GM21447 (cell line): ENCODE data around the gene SERP1.

Experiments
- ATAC-seq: cut with Tn5 transposase; IDR thresholded peaks from one replicate; pipeline ENCODE4 v1.9.1; 2021; ENCODE audit not compliant: unreplicated experiment

The SERP1 gene

DNA sequence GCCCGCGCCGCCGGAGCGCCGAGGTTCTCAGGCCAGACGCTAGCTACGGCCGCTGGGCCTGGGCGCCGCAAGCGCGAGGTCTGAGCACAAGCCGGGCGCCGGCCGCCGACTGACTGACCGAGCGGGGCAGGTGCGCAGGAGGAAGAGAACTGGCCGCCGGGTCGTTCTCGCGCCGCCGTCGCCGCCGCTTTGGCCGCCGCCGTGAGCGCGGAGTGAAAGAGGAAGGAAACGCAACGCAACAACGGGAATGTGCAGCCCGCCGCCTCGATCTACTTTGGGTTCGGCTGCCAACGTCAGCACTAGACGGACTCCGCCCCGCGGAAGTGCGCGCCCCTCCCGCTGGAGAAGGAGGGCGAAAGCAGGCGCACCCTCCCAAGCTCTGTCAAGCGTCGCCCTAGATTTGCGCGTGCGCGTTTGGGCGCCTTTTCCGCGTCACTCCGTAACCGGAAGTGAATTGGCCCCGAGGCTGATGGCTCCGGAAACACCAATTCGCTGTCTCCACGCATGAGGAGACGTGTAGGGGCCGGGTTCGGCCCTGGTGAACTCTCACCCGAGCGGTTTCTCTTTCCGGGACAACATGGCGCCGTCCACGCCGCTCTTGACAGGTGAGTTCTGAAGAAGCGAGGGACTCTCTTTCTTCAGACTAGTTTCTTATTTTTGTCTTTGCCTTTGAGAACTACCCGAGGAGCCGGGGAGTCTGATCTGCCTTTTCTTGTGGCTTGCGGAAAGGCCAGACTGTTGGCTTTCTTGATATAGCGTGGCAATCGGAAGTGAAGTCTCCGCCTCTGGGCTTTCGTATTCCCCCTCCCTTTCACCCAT, at the start of gene SERP1, which contains the start of gene EIF2A:
Gene SERP1, minus strand, starts transcription at position 271 of the 819 bp plus-strand sequence. CDS start 361 bp downstream, outside the sequence.
Gene EIF2A, plus strand, starts transcription at position 562 of the 819 bp plus-strand sequence. Its CDS starts 16 bp downstream, at position 578.
- peak; percentile 90 for ATAC-seq

DNA sequence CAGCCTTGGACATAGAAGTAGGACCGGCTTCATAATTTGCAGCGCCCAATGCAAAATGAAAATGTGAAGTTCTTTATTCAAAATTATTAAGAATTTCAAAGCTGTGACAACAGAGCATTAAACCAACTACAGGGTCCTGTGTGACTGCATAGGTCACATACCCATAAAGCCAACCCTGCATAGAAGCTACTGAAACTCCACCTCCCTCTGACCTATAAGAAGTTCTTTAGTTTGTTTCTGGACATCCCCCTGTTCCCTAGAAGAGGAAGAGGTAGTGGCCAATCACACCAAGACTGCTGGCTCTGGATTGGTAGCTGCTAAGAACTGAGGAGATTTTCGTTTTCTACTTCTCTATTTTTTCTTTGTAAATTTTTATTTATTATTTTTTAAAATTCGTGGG, 47.9 kb upstream of the SERP1 start:
- ATAC-seq, result no peak

DNA sequence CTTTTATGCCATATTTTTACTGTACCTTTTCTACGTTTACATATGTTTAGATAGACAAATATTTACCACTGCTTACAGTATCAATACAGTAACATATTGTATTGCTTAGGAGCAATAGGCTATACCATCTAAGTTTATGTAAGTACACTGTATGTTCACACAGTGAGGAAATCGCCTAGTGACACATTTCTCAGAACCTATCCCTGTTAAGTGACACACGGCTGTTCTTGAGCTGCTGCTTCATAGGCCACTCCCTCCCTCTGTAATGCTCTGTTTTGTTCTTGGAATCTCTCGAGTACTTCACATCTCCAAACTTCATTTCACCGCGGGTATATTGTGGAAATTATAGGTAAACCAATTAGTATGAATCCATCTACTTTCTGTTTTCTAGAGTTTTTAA, 43.5 kb upstream of the SERP1 start:
- no peak for ATAC-seq

DNA sequence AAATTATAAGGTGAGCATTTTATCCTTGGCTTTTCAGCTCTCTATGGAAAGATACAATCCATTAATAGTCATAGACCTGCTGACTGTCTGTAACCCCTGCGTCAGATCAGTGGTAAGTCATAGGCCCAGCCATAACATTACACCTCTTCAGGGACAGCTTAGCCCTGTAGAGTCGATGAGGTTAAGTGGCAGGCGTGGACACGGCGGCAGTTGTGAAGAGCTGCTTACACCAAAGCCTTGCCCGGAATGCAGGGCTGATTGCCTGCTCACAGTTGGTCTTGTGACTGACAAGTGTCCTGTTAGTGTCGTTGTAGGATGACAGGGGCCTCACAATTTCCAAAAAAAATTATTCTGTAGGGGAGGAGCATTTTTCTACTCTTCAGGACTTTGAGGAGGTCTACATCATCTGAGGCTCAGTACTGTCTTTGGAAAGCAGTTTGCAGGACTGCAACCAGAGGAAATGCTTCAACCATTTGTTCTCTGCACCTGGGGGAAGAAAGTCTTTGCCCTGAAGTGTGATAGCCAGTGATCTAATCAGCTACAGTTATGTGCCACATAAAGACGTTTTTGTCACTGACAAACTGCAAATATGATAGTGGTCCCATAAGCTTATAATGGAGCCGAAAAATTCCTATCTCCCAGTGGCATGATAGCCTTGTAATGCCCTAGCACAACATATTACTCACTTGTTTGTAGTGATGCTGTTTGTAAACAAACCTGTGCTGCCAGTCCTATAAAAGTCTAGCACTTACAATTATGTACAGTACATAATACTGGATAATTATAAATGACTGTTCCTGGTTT, 41.9 kb upstream of the SERP1 start:
- no peak for ATAC-seq

DNA sequence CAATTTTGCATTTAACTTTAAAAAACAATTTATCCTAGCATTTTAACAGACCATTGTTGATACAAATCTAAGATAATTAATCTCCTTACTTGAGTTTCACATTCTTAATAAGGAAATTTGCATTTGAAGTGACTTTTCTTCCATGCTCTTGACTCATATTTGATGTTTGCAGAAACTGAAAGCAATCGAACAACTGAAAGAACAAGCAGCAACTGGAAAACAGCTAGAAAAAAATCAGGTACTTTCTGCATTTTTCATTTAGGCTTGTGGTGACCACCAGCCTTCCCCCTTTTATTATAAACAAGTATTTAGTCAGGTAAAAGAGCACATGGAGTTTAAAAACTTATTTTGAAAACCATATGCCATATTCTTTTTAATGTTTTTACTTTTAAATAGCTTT, 36.7 kb upstream of the SERP1 start:
- peak; percentile 65 for ATAC-seq

DNA sequence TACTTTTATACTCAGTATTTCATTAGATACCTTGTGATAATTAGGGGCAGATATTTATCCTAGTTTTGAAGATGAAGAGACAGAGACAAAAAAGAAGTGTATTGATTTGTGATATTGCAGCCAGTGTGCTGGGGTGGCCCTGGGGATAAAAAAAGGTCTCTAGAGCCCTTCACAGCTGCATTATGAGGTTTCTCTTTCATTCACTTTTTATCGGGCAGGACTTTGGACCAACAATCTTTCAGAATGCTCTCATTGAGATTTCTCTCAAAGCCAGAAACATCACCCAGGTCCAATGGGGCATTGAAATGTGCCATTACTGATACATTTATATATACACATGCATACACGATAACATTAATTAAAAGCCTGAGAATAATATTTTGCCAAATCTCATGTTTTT, 36.3 kb upstream of the SERP1 start:
- ATAC-seq, result peak; percentile 58

DNA sequence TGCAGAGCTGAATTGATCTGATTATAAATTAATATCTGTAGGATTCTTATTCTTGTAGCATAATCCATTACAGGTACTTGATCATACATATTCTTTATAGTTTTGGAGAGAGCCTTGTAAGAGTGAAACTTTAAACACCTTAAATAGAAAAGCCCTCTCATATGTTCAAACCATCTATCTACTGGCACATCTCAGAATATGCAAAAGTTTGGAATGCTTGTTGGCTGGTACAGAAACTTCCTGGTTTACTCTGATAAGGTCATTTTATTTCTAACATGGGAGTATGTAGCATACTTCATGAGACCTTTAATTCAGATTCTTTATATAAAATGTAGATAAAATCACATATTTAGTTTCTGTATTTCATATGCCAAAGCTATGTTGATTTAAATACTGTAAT, 34.9 kb upstream of the SERP1 start:
- ATAC-seq, result no peak

DNA sequence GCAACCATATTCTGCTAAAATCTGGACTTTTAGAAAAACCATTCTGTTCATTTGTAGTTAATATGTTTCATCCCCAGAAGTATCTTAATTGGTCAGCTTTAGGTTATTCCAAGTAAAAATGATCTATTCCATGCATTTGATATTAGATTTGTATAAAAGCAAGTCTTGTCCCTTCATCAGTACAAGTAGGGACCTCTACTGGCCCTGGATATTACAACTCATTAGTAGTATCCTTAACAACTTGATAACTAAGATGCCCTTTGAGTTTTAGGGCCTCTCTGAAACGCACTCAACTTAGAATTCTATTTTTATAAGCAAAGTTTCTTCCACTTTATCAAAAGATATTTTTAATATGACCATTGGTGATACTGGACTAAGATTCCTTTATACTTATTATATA, 31.6 kb upstream of the SERP1 start:
- ATAC-seq, result no peak

DNA sequence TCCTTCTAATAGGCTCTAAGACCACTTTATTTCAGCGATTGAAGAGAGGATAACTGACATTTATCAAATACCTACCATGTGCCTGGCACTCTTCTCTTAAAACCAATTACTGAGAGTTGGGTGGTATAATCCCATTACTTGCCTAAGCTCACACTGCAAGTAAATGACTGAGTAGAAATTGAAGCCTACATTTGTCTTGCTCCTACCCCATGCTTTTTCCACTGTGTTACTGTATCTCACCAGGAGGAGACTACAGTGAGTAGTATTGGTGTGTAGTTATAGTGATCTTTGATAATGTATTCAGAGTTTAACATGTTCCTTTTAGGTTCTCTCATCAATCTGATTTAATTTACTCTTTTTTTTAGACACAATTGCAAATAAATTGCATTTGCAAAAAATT, 21.0 kb upstream of the SERP1 start:
- ATAC-seq, result no peak

DNA sequence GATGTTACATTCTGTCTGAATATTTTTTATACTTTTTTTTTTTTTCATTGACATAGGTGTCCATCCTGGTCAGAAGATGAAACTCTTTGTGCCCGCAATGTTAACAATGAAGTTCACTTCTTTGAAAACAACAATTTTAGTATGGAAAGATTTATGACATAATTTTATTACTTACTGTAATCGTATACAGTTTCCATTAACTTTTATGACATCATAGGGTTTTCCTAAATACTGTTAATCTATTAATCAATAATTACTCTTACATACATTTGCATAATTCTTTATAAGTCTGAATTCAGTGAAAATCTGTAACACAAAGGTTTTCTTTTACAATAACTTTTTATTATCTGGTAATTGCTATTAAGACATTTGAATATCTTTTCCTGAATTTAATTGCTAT, 17.9 kb upstream of the SERP1 start:
- no peak for ATAC-seq

DNA sequence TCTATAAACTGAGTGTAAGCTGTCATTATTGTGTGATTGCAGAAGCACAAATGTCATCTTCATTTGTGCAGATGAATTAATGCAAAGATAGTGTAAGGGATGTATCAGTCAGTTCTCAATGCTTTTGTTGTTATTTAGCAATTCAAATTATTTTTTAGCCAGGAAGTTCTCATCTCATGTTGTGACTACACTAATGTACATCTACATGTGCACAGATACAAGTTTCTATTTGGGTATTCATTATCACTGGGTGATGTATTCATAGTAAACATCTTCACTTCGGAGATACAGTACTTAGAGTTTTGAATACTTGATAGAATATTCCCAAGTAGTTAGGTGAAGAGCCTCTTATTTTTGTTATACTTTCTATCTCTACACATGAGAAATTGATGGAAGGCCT, 11.4 kb upstream of the SERP1 start:
- ATAC-seq, result no peak

DNA sequence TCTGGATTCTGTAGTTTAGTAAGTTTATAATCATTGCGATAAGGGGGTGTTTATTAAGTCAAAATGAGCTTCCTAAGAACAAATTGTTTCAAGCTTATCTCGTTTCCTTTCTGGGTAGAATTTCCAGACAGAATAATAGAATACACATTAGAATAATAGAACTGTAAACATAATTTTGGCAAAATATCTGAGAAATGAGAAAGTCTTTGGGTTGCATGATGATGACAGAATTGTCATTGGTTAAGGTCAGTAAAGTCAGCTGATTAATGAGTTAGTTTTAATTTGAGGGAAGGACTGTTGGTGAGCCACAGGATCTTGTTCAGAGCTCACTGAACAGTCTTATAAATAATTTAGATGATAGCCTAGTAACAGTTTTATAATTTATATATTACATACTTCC, 10.5 kb upstream of the SERP1 start:
- no peak for ATAC-seq

DNA sequence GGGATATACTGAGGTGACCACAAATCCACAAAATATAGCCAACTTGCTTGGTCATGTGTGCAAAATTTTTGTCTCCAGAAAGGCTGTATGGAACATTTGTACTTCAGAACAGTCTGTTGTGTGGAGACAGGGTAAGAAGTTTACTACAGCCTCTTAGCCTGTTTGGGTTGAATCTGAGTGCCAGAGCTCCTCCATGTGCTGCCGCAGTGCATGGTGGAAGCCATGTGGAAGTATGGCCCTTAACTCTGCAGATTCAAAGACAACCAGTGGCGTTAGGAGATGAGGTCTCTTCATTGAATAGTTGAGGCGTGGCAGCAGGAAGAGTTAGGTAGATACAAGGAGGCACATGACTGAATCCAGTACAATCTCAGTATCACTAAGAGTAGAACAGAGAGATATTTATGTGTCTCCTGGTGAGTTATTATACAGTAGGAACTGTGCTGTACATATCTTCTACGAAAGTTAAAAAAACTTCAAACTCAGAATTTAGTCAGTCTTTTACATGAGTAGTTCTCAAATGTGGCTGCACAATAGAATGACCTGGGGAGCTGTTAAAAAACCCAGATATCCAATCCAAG, 9.7 kb upstream of the SERP1 start:
- no peak for ATAC-seq

DNA sequence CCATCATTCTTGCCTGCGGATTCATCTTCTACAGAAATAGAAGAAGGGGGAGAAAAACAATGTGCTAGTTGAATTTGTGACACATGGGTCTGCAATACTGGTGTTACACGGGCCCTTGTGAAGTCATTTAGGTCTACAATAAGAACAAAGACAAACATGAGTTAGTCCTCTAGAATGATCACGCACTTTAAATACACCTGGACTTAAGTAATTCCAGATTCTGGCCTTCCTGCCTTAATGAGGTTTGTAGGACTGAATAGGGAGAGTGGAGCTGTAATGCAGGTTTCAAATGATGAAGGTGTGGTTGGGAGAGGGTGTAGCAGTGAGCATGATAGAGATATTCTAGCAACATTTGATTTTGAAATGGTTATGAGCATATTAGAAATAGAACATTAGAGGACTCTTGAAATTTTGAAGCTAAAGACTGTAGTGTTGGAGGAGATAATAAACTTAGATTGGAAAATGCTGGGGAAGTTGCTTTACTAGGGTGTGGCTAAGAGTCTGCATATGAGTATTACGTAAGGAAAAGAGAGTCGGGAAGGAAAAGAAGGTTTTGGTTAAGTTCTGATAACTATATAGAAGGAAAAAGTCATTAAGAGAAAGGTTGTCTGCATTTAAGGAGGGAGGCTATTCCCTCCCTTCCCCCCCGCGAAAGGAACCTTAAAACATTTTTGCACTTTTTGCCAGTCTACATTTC, 897 bp upstream of the SERP1 start:
- no peak for ATAC-seq

DNA sequence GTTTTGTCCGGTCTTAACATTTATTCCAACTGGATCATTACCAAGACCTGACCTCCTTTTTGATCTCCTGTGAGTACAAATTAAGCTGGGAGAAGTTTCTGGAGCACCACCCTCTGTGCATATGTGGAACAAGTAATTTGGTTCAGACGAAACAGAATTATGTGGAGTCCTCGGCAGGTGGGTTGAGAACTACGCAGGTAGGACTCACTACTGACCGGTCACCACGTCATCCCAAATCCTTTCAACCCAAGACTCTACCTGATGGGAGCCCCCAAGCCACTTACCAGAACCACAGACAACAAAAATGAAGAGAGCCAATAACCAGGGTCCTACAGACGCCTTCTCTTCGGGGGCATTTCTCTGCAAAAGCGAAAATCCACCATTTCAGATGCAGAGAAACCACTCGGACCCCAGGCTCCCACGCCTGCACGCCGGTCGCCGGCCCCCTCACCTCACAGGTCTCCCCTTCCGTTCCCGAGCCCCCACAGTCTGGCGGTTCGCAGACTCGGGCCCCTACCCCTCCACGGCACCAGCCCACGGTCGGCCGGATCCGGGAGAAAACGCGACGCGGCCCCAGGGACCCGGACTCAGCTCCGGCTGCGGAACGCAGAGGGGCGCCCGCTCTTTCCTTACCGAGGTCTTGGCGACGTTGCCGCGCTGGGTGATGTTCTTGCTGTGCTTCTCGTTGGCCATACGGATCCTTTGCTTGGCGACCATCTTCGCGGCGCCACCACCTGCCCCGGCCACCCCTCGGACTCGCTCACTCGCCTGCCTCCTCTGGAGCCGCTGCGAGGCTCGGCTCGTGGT, 674 bp downstream of the SERP1 start:
- ATAC-seq, result peak; percentile 19

DNA sequence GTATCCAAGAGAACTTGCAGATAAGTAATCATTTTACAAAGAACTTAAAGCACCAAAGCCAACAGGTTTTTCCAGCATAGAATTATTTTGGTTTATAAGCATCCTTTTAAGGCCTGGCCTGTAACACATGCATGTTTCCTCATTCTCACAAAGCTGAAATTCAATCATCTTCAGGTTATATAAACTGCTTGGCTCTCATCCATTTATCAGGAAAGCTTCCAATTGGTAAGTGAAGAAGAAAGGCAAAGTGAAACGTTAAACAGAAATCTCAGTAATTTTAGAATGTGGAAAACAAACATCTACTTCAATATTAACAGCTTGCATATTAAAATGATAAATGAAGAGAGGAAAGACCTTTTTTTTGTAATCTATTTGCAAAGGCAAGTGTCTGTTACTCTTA, 1.6 kb downstream of the SERP1 start:
- ATAC-seq, result no peak

DNA sequence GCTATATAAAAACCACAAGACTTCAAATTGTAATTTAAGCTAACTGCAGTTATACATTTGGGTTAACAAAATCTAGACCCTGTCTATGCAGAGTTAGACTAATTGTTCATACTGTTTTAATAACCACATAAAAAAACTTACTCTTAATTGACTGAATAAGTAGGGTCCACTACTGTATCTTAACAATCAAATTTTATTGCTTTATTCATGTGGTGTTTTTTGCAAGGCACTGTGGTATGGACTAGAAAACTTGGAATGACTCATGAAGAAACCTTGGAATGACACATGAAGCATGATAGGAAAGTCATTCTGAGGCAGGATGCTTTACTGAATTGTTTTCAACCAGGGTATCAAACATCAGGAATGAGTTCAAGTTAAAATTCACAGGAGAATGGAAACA, 2.3 kb downstream of the SERP1 start:
- no peak for ATAC-seq

DNA sequence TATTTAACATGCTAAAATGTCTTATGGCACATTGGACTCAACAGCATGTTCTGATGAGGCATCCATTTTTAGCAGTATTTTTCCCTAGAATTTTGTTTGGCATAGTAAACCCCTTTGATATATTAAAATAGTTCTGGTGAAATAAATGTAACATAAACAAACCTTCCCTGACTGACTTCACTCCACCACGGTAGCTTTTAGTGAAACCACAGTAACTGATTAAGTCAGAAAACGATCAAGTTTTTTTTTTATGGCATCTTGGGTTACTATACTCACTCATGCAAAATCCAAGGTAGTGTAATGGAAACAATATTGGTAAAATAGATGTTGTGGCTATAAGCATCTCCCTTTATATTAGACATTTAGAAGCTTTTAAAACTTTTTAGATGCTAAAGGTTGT, 2.8 kb downstream of the SERP1 start:
- ATAC-seq, result no peak

DNA sequence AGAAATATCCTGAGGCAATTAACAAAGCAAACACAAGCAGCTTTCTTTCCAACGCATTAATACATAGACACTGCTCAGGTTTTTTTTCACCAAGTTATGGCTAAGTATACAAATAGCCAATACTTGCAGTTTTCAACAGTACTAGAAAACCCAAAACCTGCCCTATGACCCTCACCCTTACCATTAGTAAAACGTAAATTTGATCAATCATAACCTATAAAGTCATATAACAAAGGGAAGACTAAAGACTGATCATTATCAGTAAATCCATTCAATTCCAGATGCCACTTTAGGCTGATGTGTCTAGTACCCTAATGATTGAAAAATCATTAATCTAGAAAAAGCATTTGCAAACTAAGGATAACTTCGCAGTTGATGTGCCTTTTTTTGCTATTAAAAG, 3.2 kb downstream of the SERP1 start:
- no peak for ATAC-seq

DNA sequence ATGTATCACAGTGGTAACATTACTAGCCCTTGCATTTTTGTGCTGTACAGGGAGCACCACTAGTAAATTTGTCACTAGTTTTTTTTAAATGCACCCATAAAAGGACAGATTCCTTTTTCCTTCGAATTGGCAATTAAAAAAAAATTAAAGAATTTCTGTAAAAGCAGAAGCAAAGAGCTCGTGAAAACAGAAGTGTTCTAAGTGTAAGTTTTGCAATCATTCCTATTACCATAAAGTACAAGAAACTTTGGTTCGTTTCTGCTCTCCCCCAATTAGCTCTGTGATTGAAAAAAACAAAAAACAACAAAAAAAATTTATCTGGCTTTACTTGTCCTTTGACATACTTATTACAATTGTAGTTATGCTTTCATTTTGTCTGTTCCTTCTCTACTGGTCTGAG, 5.3 kb downstream of the SERP1 start:
- ATAC-seq, result no peak
